GM12878 (cell line): Measurements from ENCODE around the gene CREBZF. TPM values are rescaled to one million over a fixed set of nuclear protein-coding genes. Genes with fewer than 3 reads are reported as not detected.

ENCODE experiments used
- BACH1 ChIP-seq: fragments of 450-650 bp; IDR thresholded peaks from 2 replicates; pipeline ENCODE4 v1.6.1; 2017; ENCODE audit warnings: mild to moderate bottlenecking, borderline replicate concordance
- BCL11A ChIP-seq: IDR thresholded peaks from 2 replicates; pipeline ENCODE4 v1.6.1; 2011; ENCODE audit warnings: low read depth, low read length
- CBFB ChIP-seq: IDR thresholded peaks from 2 replicates; pipeline ENCODE4 v1.6.1; 2016; ENCODE audit warnings: antibody characterized with exemption, low read depth
- DPF2 ChIP-seq: fragments of 450-650 bp; IDR thresholded peaks from 2 replicates; pipeline ENCODE4 v1.6.1; 2017; ENCODE audit warnings: mild to moderate bottlenecking
- ETV6 ChIP-seq, 2 experiments: fragments of 450-650 bp in 1 of 2; IDR thresholded peaks in 1 of 2; conservative IDR thresholded peaks in 1 of 2; 2 replicates each; pipeline ENCODE4 v1.6.1; 2014; ENCODE audit warnings: antibody characterized with exemption in 1 of 2, borderline replicate concordance in 1 of 2, low read depth in 1 of 2, mild to moderate bottlenecking in 1 of 2, moderate library complexity in 1 of 2
- KLF5 ChIP-seq: fragments of 450-650 bp; IDR thresholded peaks from 2 replicates; pipeline ENCODE4 v1.6.1; 2014; ENCODE audit warnings: mild to moderate bottlenecking; ENCODE audit not compliant: partially characterized antibody
- NBN ChIP-seq: fragments of 450-650 bp; IDR thresholded peaks from 2 replicates; pipeline ENCODE4 v1.6.1; 2016
- RAD51 ChIP-seq: fragments of 450-650 bp; IDR thresholded peaks from 2 replicates; pipeline ENCODE4 v1.6.1; 2016; ENCODE audit warnings: moderate library complexity, mild to moderate bottlenecking, inconsistent platforms
- RUNX3 ChIP-seq: IDR thresholded peaks from 2 replicates; pipeline ENCODE4 v1.6.1; 2012; ENCODE audit warnings: low read length, inconsistent platforms
- SMAD1 ChIP-seq: fragments of 450-650 bp; IDR thresholded peaks from 2 replicates; pipeline ENCODE4 v1.6.1; 2018; ENCODE audit warnings: mild to moderate bottlenecking, low read depth; ENCODE audit not compliant: partially characterized antibody
- ZBED1 ChIP-seq: IDR thresholded peaks from 2 replicates; pipeline ENCODE4 v1.6.1; 2016; ENCODE audit warnings: borderline replicate concordance
- ZZZ3 ChIP-seq: IDR thresholded peaks from 2 replicates; pipeline ENCODE4 v1.6.1; 2011; ENCODE audit warnings: low read depth; ENCODE audit not compliant: control insufficient read depth, insufficient read length
- polyA plus RNA-seq, 11 experiments: library from polyadenylated mRNA; depleted of rRNA in 4 of 11; unstranded in 6 of 11; stranded (reverse) in 5 of 11; fragments of >200 nt; fragmentation: Nextera tagmentation in 4 of 11; fragmentation: Illumina TruSeq in 1 of 11; extraction: Ambion mirVana in 4 of 11; extraction: Trizol in 1 of 11; gene quantifications; 1 replicate in 1 of 11; 2 replicates in 10 of 11; pipeline versions ENCODE4 v1.2.1 to v1.2.3, GENCODE V29; 2011 to 2016; ENCODE audit warnings: inconsistent platforms in 2 of 11, missing spikeins in 2 of 11, low read depth in 1 of 11
- total RNA-seq, 4 experiments: library from RNA; depleted of rRNA in 3 of 4; stranded (reverse); fragments of >200 nt in 3 of 4; fragmentation: Illumina TruSeq in 1 of 4; extraction: Trizol in 1 of 4; gene quantifications; 2 replicates each; pipeline versions ENCODE4 v1.2.1 to v1.2.3, GENCODE V29; 2013 to 2021
- TF ChIP-seq, protein P1 (sequence below): IDR thresholded peaks from 2 replicates; pipeline ENCODE4 v1.6.1; 2012; ENCODE audit warnings: low read depth, low read length, improper control_type of control experiment
- TF ChIP-seq, protein P2 (sequence below): fragments of 450-650 bp; conservative IDR thresholded peaks from 2 replicates; pipeline ENCODE4 v1.6.1; 2017; ENCODE audit warnings: mild to moderate bottlenecking, moderate library complexity
- TF ChIP-seq, protein P3 (sequence below): fragments of 450-650 bp; formaldehyde crosslinking; IDR thresholded peaks from 2 replicates; pipeline ENCODE4 v1.5.0; 2022; ENCODE audit warnings: mild to moderate bottlenecking, missing genetic modification characterization
- TF ChIP-seq, protein P4 (sequence below): fragments of 450-650 bp; IDR thresholded peaks from 2 replicates; pipeline ENCODE4 v1.6.1; 2016; ENCODE audit warnings: mild to moderate bottlenecking
- TF ChIP-seq, protein P5 (sequence below): IDR thresholded peaks from 2 replicates; pipeline ENCODE4 v1.6.1; 2011; ENCODE audit warnings: low read depth, low read length, improper control_type of control experiment, borderline replicate concordance

The CREBZF gene
- total and polyA plus RNA-seq, 10 of the 15 experiments (the other 5 are each of a cell fraction or from before 2014, with no cell fraction given): 11.1 to 51.2 (median 34.1) TPM

DNA sequence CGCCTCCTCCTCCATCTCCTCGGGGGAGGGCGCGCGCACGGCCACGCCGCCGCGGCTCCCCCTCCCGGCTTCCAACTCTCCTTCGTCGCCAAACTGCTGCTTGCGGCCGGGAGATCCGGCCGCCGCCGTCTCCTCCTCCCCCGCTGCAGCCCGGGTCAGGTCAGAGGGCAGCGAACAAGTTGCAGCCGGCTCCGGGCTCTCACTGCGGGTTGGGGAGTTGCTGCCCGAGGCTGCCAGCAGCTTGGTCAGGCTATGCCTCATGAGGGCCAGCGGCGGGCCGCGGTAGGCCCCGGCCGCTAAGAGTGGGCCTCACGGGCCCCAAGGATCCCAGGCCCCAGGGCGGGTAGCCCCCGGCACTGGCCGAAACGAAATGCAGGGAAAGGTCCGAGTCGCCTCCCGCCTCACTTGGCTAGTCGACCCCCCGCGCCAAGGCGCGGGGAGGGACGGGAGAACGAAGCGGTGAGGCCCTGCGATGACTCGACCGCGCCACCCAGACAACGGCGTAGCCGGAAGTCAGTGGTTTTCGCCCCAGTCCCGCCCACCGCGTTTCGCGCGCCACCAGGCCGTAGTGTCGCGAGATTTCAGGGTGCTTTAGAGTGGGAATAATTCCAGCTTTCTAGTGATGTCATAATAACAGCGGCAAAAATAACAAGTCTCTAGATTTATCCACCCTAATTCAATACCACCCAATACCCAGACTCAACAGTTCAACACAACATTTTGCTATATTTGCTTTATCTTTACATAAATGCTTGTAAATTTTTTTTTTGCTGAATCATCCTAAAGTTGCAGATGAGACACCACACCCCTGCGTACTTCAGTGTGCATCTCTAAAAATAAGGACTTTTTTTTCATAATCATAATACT is at the start of gene CREBZF (continued):
- TF ChIP-seq ZBED1 (no peak), DPF2 (peak; percentile 63), RAD51 (no peak), SMAD1 (peak; percentile 55), BACH1 (peak; percentile 67; the same call in 1 of the 2 replicates), BCL11A (0 out of 2 replicates have a peak, but pooled peaks have one; percentile 3), RUNX3 (peak; percentile 89), ETV6 (conservative IDR thresholded peaks at IDR 0.05 in 1 of 2, IDR thresholded peaks at IDR 0.05 in 1 of 2; ENCODE audit: borderline replicate concordance in 1 of 2, low read depth in 1 of 2) (0 out of 4 replicates have a peak, but pooled peaks of 1 of the 2 experiments have one; percentile 15), CBFB (peak; percentile 92), NBN (no peak), ZZZ3 (no peak), KLF5 (peak; percentile 33)
- TF ChIP-seq, protein P1, sequence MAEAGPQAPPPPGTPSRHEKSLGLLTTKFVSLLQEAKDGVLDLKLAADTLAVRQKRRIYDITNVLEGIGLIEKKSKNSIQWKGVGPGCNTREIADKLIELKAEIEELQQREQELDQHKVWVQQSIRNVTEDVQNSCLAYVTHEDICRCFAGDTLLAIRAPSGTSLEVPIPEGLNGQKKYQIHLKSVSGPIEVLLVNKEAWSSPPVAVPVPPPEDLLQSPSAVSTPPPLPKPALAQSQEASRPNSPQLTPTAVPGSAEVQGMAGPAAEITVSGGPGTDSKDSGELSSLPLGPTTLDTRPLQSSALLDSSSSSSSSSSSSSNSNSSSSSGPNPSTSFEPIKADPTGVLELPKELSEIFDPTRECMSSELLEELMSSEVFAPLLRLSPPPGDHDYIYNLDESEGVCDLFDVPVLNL: peak; percentile 74
- TF ChIP-seq, protein P2, sequence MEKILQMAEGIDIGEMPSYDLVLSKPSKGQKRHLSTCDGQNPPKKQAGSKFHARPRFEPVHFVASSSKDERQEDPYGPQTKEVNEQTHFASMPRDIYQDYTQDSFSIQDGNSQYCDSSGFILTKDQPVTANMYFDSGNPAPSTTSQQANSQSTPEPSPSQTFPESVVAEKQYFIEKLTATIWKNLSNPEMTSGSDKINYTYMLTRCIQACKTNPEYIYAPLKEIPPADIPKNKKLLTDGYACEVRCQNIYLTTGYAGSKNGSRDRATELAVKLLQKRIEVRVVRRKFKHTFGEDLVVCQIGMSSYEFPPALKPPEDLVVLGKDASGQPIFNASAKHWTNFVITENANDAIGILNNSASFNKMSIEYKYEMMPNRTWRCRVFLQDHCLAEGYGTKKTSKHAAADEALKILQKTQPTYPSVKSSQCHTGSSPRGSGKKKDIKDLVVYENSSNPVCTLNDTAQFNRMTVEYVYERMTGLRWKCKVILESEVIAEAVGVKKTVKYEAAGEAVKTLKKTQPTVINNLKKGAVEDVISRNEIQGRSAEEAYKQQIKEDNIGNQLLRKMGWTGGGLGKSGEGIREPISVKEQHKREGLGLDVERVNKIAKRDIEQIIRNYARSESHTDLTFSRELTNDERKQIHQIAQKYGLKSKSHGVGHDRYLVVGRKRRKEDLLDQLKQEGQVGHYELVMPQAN: peak; percentile 84; the same call in 1 of the 2 replicates
- TF ChIP-seq, protein P3, sequence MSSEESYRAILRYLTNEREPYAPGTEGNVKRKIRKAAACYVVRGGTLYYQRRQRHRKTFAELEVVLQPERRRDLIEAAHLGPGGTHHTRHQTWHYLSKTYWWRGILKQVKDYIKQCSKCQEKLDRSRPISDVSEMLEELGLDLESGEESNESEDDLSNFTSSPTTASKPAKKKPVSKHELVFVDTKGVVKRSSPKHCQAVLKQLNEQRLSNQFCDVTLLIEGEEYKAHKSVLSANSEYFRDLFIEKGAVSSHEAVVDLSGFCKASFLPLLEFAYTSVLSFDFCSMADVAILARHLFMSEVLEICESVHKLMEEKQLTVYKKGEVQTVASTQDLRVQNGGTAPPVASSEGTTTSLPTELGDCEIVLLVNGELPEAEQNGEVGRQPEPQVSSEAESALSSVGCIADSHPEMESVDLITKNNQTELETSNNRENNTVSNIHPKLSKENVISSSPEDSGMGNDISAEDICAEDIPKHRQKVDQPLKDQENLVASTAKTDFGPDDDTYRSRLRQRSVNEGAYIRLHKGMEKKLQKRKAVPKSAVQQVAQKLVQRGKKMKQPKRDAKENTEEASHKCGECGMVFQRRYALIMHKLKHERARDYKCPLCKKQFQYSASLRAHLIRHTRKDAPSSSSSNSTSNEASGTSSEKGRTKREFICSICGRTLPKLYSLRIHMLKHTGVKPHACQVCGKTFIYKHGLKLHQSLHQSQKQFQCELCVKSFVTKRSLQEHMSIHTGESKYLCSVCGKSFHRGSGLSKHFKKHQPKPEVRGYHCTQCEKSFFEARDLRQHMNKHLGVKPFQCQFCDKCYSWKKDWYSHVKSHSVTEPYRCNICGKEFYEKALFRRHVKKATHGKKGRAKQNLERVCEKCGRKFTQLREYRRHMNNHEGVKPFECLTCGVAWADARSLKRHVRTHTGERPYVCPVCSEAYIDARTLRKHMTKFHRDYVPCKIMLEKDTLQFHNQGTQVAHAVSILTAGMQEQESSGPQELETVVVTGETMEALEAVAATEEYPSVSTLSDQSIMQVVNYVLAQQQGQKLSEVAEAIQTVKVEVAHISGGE (CRISPR knock-in tag): no peak
- TF ChIP-seq, protein P4, sequence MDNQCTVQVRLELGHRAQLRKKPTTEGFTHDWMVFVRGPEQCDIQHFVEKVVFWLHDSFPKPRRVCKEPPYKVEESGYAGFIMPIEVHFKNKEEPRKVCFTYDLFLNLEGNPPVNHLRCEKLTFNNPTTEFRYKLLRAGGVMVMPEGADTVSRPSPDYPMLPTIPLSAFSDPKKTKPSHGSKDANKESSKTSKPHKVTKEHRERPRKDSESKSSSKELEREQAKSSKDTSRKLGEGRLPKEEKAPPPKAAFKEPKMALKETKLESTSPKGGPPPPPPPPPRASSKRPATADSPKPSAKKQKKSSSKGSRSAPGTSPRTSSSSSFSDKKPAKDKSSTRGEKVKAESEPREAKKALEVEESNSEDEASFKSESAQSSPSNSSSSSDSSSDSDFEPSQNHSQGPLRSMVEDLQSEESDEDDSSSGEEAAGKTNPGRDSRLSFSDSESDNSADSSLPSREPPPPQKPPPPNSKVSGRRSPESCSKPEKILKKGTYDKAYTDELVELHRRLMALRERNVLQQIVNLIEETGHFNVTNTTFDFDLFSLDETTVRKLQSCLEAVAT: peak; percentile 28
- TF ChIP-seq, protein P5, sequence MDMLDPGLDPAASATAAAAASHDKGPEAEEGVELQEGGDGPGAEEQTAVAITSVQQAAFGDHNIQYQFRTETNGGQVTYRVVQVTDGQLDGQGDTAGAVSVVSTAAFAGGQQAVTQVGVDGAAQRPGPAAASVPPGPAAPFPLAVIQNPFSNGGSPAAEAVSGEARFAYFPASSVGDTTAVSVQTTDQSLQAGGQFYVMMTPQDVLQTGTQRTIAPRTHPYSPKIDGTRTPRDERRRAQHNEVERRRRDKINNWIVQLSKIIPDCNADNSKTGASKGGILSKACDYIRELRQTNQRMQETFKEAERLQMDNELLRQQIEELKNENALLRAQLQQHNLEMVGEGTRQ: no peak
